ENCODE results near the gene FBXO38.

Gene FBXO38

GRCh38 chr5:148414833-148415232 lies 31.1 kb downstream of the FBXO38 start:
- CTCF ChIA-PET: interaction anchor here (0.9 kb wide), 1 partner anchor 29 kb away, joined by 3 read pairs; no protein-coding TSS in a partner anchor
- H3K36me3 ChIP-seq (ENCODE audit: control insufficient read depth in 2 of 2, insufficient read depth in 1 of 2, low read length in 2 of 2): peaks cover 69 to 93% of the 10 kb centered on the region in 2 experiments
- no peak for TF ChIP-seq ZNF555 (tag by site-specific recombination; conservative IDR thresholded peaks at IDR 0.05)
- no peak for TF ChIP-seq ZNF404 (tag by site-specific recombination; IDR thresholded peaks at IDR 0.05)
- TF ChIP-seq ZFP3 (tag by site-specific recombination; IDR thresholded peaks at IDR 0.05; ENCODE audit: low read depth): no peak
- H3K4me1 ChIP-seq (ENCODE audit: control insufficient read depth, insufficient read depth, low read length): no peaks in the 10 kb centered on the region
- no peak overlapping the region for H3K4me3 ChIP-seq (ENCODE audit: low read depth, low read length)
- POLR2A ChIA-PET: no interaction called here
- H3K9me3 ChIP-seq (ENCODE audit: control insufficient read depth, insufficient read depth, low read depth, low read length): no peaks in the 10 kb centered on the region
- no peak overlapping the region for H3K27ac ChIP-seq (ENCODE audit: extremely low read depth, low read depth, low read length)

- ChIA-PET POLR2A (no interaction called here), CTCF (interaction anchor here (0.6 kb wide), 1 partner anchor 530 kb away, joined by 3 read pairs; no protein-coding TSS in a partner anchor)
- H3K27ac ChIP-seq (ENCODE audit: extremely low read depth, low read depth, low read length): no peak overlapping the region
- no peak for TF ChIP-seq GLI2 (tag by site-specific recombination; IDR thresholded peaks at IDR 0.05; ENCODE audit: borderline replicate concordance, low read depth)
- TF ChIP-seq SALL2 (tag by site-specific recombination; IDR thresholded peaks at IDR 0.05; ENCODE audit: borderline replicate concordance): no peak
- TF ChIP-seq ZNF514 (tag by site-specific recombination; IDR thresholded peaks at IDR 0.05): no peak
- TF ChIP-seq ZNF830 (tag by site-specific recombination; IDR thresholded peaks at IDR 0.05; ENCODE audit: low read depth): no peak
- no peak for TF ChIP-seq ZNF23 (tag by site-specific recombination; IDR thresholded peaks at IDR 0.05; ENCODE audit: borderline replicate concordance)
- peaks cover 68 to 85% of the 10 kb centered on the region in 2 experiments for H3K36me3 ChIP-seq (ENCODE audit: control insufficient read depth in 2 of 2, insufficient read depth in 1 of 2, low read length in 2 of 2)
- no peaks in the 10 kb centered on the region for H3K9me3 ChIP-seq (ENCODE audit: control insufficient read depth, insufficient read depth, low read depth, low read length)
- no peak overlapping the region for H3K4me3 ChIP-seq (ENCODE audit: low read depth, low read length)
- H3K4me1 ChIP-seq (ENCODE audit: control insufficient read depth, insufficient read depth, low read length): no peaks in the 10 kb centered on the region
These were observed 32.7 kb downstream of the FBXO38 start for GRCh38 chr5:148416416-148416815.

- Histone ChIP-seq H3K36me3 (ENCODE audit: control insufficient read depth in 2 of 2, insufficient read depth in 1 of 2, low read length in 2 of 2) (peaks cover 65 to 87% of the 10 kb centered on the region in 2 experiments), H3K27ac (ENCODE audit: extremely low read depth, low read depth, low read length) (no peak overlapping the region), H3K4me3 (ENCODE audit: low read depth, low read length) (no peak overlapping the region), H3K9me3 (ENCODE audit: control insufficient read depth, insufficient read depth, low read depth, low read length) (no peaks in the 10 kb centered on the region), H3K4me1 (ENCODE audit: control insufficient read depth, insufficient read depth, low read length) (no peaks in the 10 kb centered on the region)
- CTCF ChIA-PET: no interaction called here
- POLR2A ChIA-PET: no interaction called here
- TF ChIP-seq ZNF664 (tag by site-specific recombination; IDR thresholded peaks at IDR 0.05): no peak
- TF ChIP-seq ZNF658 (tag by site-specific recombination; IDR thresholded peaks at IDR 0.05): no peak
- no peak for TF ChIP-seq ZNF248 (tag by site-specific recombination; IDR thresholded peaks at IDR 0.05)
- TF ChIP-seq ZNF701 (tag by site-specific recombination; IDR thresholded peaks at IDR 0.05): no peak
- TF ChIP-seq ZNF792 (tag by site-specific recombination; IDR thresholded peaks at IDR 0.05): no peak
- TF ChIP-seq ZFP69B (tag by site-specific recombination; IDR thresholded peaks at IDR 0.05): no peak
- no peak for TF ChIP-seq BCL11A (tag by site-specific recombination; IDR thresholded peaks at IDR 0.05; ENCODE audit: low read depth)
- TF ChIP-seq GLI4 (tag by site-specific recombination; IDR thresholded peaks at IDR 0.05): no peak
- no peak for TF ChIP-seq ZNF837 (tag by site-specific recombination; IDR thresholded peaks at IDR 0.05)
- TF ChIP-seq ZBTB10 (tag by site-specific recombination; IDR thresholded peaks at IDR 0.05): no peak
- TF ChIP-seq, protein P1, sequence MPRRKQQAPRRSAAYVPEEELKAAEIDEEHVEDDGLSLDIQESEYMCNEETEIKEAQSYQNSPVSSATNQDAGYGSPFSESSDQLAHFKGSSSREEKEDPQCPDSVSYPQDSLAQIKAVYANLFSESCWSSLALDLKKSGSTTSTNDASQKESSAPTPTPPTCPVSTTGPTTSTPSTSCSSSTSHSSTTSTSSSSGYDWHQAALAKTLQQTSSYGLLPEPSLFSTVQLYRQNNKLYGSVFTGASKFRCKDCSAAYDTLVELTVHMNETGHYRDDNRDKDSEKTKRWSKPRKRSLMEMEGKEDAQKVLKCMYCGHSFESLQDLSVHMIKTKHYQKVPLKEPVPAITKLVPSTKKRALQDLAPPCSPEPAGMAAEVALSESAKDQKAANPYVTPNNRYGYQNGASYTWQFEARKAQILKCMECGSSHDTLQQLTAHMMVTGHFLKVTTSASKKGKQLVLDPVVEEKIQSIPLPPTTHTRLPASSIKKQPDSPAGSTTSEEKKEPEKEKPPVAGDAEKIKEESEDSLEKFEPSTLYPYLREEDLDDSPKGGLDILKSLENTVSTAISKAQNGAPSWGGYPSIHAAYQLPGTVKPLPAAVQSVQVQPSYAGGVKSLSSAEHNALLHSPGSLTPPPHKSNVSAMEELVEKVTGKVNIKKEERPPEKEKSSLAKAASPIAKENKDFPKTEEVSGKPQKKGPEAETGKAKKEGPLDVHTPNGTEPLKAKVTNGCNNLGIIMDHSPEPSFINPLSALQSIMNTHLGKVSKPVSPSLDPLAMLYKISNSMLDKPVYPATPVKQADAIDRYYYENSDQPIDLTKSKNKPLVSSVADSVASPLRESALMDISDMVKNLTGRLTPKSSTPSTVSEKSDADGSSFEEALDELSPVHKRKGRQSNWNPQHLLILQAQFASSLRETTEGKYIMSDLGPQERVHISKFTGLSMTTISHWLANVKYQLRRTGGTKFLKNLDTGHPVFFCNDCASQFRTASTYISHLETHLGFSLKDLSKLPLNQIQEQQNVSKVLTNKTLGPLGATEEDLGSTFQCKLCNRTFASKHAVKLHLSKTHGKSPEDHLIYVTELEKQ (tag by site-specific recombination; IDR thresholded peaks at IDR 0.05; ENCODE audit: borderline replicate concordance): no peak
- TF ChIP-seq ZNF221 (tag by site-specific recombination; IDR thresholded peaks at IDR 0.05; ENCODE audit: borderline replicate concordance): no peak
- TF ChIP-seq ZNF433 (tag by site-specific recombination; IDR thresholded peaks at IDR 0.05; ENCODE audit: low read depth): no peak
- no peak for TF ChIP-seq ZNF362 (tag by site-specific recombination; IDR thresholded peaks at IDR 0.05)
- TF ChIP-seq ZNF202 (tag by site-specific recombination; IDR thresholded peaks at IDR 0.05; ENCODE audit: borderline replicate concordance): no peak
These were observed 33.2 kb downstream of the FBXO38 start for GRCh38 chr5:148416921-148417320.
